Activated CD4-positive, alpha-beta T cell treated with anti-CD3 and anti-CD28 coated beads, Interleukin-2, amount 10 ng/mL, durations not matched to agents 7 days and 5 days (primary cell): Measurements from ENCODE around the gene PKN2. TPM values are rescaled to one million over a fixed set of nuclear protein-coding genes. Genes with fewer than 3 reads are reported as not detected.

Experiments used
- CTCF ChIA-PET: fragments of 350-600 bp; sonication (Branson Sonifier 250); formaldehyde crosslinking; loops from one replicate; lab custom pipeline; 2021; ENCODE audit warnings: antibody characterized with exemption; lab: Charles Lee
- POLR2A ChIA-PET: fragments of 350-600 bp; sonication (Branson Sonifier 250); formaldehyde crosslinking; loops from one replicate; lab custom pipeline; 2021; ENCODE audit warnings: antibody characterized with exemption; lab: Charles Lee
- DNase-seq: peaks from one replicate; pipeline ENCODE4 v3.0.0-alpha.2; 2020
- H3K27ac Mint-ChIP-seq: one replicate; pipeline ENCODE4 v1.8.0; 2021; ENCODE audit warnings: mild to moderate bottlenecking, moderate library complexity, mixed read lengths
- H3K27me3 Mint-ChIP-seq: one replicate; pipeline ENCODE4 v1.8.0; 2021; ENCODE audit warnings: mixed read lengths
- H3K36me3 Mint-ChIP-seq: one replicate; pipeline ENCODE4 v1.8.0; 2021; ENCODE audit warnings: low read depth, mixed read lengths
- H3K4me1 Mint-ChIP-seq: one replicate; pipeline ENCODE4 v1.8.0; 2021; ENCODE audit warnings: mixed read lengths
- H3K4me3 Mint-ChIP-seq: one replicate; pipeline ENCODE4 v1.8.0; 2021; ENCODE audit warnings: mild to moderate bottlenecking, moderate library complexity, mixed read lengths
- H3K9me3 Mint-ChIP-seq: one replicate; pipeline ENCODE4 v1.8.0; 2021; ENCODE audit warnings: mixed read lengths
- total RNA-seq, 2 experiments: library from RNA; stranded (reverse); gene quantifications; one replicate each; pipeline ENCODE4 v1.2.3, GENCODE V29; 2021

PKN2 gene
- total RNA-seq, 2 experiments from 2014 or later: 26.6 to 30.7 TPM

GRCh38 chr1:88655685-88656299, 28.3 kb upstream of the PKN2 start:
- Mint-ChIP-seq H3K9me3 (no peaks in the 10 kb centered on the region), H3K4me3 (no peak overlapping the region), H3K36me3 (no peaks in the 10 kb centered on the region), H3K27ac (no peak overlapping the region), H3K4me1 (peaks cover 15% of the 10 kb centered on the region), H3K27me3 (no peaks in the 10 kb centered on the region)
- DNase-seq: no peak
- CTCF ChIA-PET: interaction anchor here (0.6 to 1.3 kb wide), 3 partner anchors 20 to 343 kb away, joined by 3 to 6 read pairs (median 4); no protein-coding TSS in a partner anchor
- POLR2A ChIA-PET: no interaction called here

- Mint-ChIP-seq H3K4me3 (no peak overlapping the region), H3K4me1 (peaks cover 29% of the 10 kb centered on the region)
- CTCF ChIA-PET: no interaction called here
These were observed 25.7 kb upstream of the PKN2 start for GRCh38 chr1:88658419-88658818.

GRCh38 chr1:88659552-88659951, 24.5 kb upstream of the PKN2 start:
- Mint-ChIP-seq H3K4me3 (no peak overlapping the region), H3K27ac (no peak overlapping the region), H3K27me3 (no peaks in the 10 kb centered on the region), H3K36me3 (no peaks in the 10 kb centered on the region), H3K4me1 (peaks cover 29% of the 10 kb centered on the region), H3K9me3 (no peaks in the 10 kb centered on the region)
- no peak for DNase-seq
- POLR2A ChIA-PET: no interaction called here
- CTCF ChIA-PET: no interaction called here

More at GRCh38 chr1:88658419-88658818, 25.7 kb upstream of the PKN2 start:
- no peak for DNase-seq
- Mint-ChIP-seq H3K9me3 (no peaks in the 10 kb centered on the region), H3K36me3 (no peaks in the 10 kb centered on the region), H3K27me3 (no peaks in the 10 kb centered on the region), H3K27ac (no peak overlapping the region)
- POLR2A ChIA-PET: no interaction called here

GRCh38 chr1:88661188-88661587, 22.9 kb upstream of the PKN2 start:
- peak overlapping the region; percentile 89 for H3K27ac Mint-ChIP-seq
- no peaks in the 10 kb centered on the region for H3K9me3 Mint-ChIP-seq
- DNase-seq: peak; percentile 7
- no peaks in the 10 kb centered on the region for H3K27me3 Mint-ChIP-seq
- ChIA-PET POLR2A (interaction anchor here (1.2 kb wide), 1 partner anchor 23 kb away, joined by 11 read pairs; the partner anchor contains the start of gene PKN2), CTCF (no interaction called here)
- peaks cover 29% of the 10 kb centered on the region for H3K4me1 Mint-ChIP-seq
- peak overlapping the region; percentile 61 for H3K4me3 Mint-ChIP-seq
- H3K36me3 Mint-ChIP-seq: no peaks in the 10 kb centered on the region

GRCh38 chr1:88661951-88662699, 21.9 kb upstream of the PKN2 start:
- H3K9me3 Mint-ChIP-seq: no peaks in the 10 kb centered on the region
- no peaks in the 10 kb centered on the region for H3K27me3 Mint-ChIP-seq
- peak overlapping the region; percentile 89 for H3K27ac Mint-ChIP-seq
- H3K4me1 Mint-ChIP-seq: peaks cover 29% of the 10 kb centered on the region
- no peak overlapping the region for H3K4me3 Mint-ChIP-seq
- H3K36me3 Mint-ChIP-seq: no peaks in the 10 kb centered on the region
- no peak for DNase-seq
- POLR2A ChIA-PET: no interaction called here
- CTCF ChIA-PET: no interaction called here

- POLR2A ChIA-PET: no interaction called here
- Mint-ChIP-seq H3K36me3 (no peaks in the 10 kb centered on the region), H3K9me3 (no peaks in the 10 kb centered on the region), H3K4me3 (no peak overlapping the region), H3K27me3 (no peaks in the 10 kb centered on the region), H3K27ac (no peak overlapping the region), H3K4me1 (peaks cover 29% of the 10 kb centered on the region)
- DNase-seq: no peak
- CTCF ChIA-PET: no interaction called here
These were observed 21.4 kb upstream of the PKN2 start for GRCh38 chr1:88662723-88663122.

GRCh38 chr1:88668405-88668804, 15.7 kb upstream of the PKN2 start:
- CTCF ChIA-PET: no interaction called here

GRCh38 chr1:88670462-88670861, 13.6 kb upstream of the PKN2 start:
- Mint-ChIP-seq H3K4me3 (no peak overlapping the region), H3K36me3 (no peaks in the 10 kb centered on the region), H3K9me3 (no peaks in the 10 kb centered on the region), H3K27me3 (peaks cover 27% of the 10 kb centered on the region), H3K27ac (no peak overlapping the region), H3K4me1 (no peaks in the 10 kb centered on the region)
- CTCF ChIA-PET: no interaction called here
- POLR2A ChIA-PET: no interaction called here
- DNase-seq: no peak

More at GRCh38 chr1:88668405-88668804, 15.7 kb upstream of the PKN2 start:
- Mint-ChIP-seq H3K27me3 (peaks cover 25% of the 10 kb centered on the region), H3K4me3 (no peak overlapping the region), H3K9me3 (no peaks in the 10 kb centered on the region), H3K36me3 (no peaks in the 10 kb centered on the region), H3K27ac (no peak overlapping the region), H3K4me1 (no peaks in the 10 kb centered on the region)
- POLR2A ChIA-PET: no interaction called here
- DNase-seq: no peak

- no peaks in the 10 kb centered on the region for H3K36me3 Mint-ChIP-seq
- H3K4me3 Mint-ChIP-seq: no peak overlapping the region
- H3K4me1 Mint-ChIP-seq: no peaks in the 10 kb centered on the region
- no peak for DNase-seq
- peaks cover 24% of the 10 kb centered on the region for H3K27me3 Mint-ChIP-seq
- no peak overlapping the region for H3K27ac Mint-ChIP-seq
- H3K9me3 Mint-ChIP-seq: no peaks in the 10 kb centered on the region
- ChIA-PET CTCF (no interaction called here), POLR2A (interaction anchor here (0.6 kb wide), 1 partner anchor 144 kb away, joined by 4 read pairs; no protein-coding TSS in a partner anchor)
These were observed 10.6 kb upstream of the PKN2 start for GRCh38 chr1:88673446-88673845.

GRCh38 chr1:88678405-88678804, 5.7 kb upstream of the PKN2 start:
- Mint-ChIP-seq H3K36me3 (no peaks in the 10 kb centered on the region), H3K4me1 (peaks cover 10% of the 10 kb centered on the region), H3K9me3 (no peaks in the 10 kb centered on the region), H3K27me3 (peaks cover 1% of the 10 kb centered on the region), H3K27ac (no peak overlapping the region), H3K4me3 (no peak overlapping the region)
- ChIA-PET POLR2A (no interaction called here), CTCF (no interaction called here)
- DNase-seq: no peak

- Mint-ChIP-seq H3K27ac (no peak overlapping the region), H3K27me3 (no peaks in the 10 kb centered on the region), H3K4me1 (peaks cover 13% of the 10 kb centered on the region), H3K4me3 (no peak overlapping the region), H3K36me3 (no peaks in the 10 kb centered on the region), H3K9me3 (no peaks in the 10 kb centered on the region)
- ChIA-PET POLR2A (no interaction called here), CTCF (no interaction called here)
- no peak for DNase-seq
These were observed 3.6 kb upstream of the PKN2 start for GRCh38 chr1:88680471-88680870.

GRCh38 chr1:88680911-88681622, 3.0 kb upstream of the PKN2 start:
- ChIA-PET CTCF (interaction anchor here (0.8 to 1.3 kb wide), 2 partner anchors 10 to 15 kb away, joined by 3 to 5 read pairs; no protein-coding TSS in a partner anchor), POLR2A (no interaction called here)
- no peaks in the 10 kb centered on the region for H3K27me3 Mint-ChIP-seq
- no peak overlapping the region for H3K27ac Mint-ChIP-seq
- no peaks in the 10 kb centered on the region for H3K36me3 Mint-ChIP-seq
- no peak overlapping the region for H3K4me3 Mint-ChIP-seq
- no peaks in the 10 kb centered on the region for H3K9me3 Mint-ChIP-seq
- DNase-seq: no peak
- H3K4me1 Mint-ChIP-seq: peaks cover 14% of the 10 kb centered on the region
